GM12878 (cell line): ENCODE data around the gene DALRD3. TPM values are rescaled to one million over a fixed set of nuclear protein-coding genes. Genes with fewer than 3 reads are reported as not detected.

Experiments used
- ATAC-seq: fragments of 200-7000 bp; cut with Tn5 transposase; 3 replicates; pipeline ENCODE4 v1.9.1; 2020; ENCODE audit warnings: mild to moderate bottlenecking, moderate library complexity
- BruUV-seq: library from RNA; stranded (reverse); fragments of 400-500 nt; replicated peaks from 2 replicates; lab custom pipeline; 2021; lab: Mats Ljungman, UMichigan
- CTCF ChIA-PET: fragments of 300-600 bp; sonication (Branson Sonifier 250); formaldehyde crosslinking; extraction: SDS; loops from one replicate; lab custom pipeline; 2021; ENCODE audit warnings: inconsistent platforms; lab: Yijun Ruan, JAX
- POLR2A ChIA-PET: fragments of 350-600 bp; formaldehyde crosslinking; extraction: SDS; loops from one replicate; lab custom pipeline; 2021; ENCODE audit warnings: inconsistent platforms; lab: Charles Lee
- RAD21 ChIA-PET: fragments of 300-600 bp; sonication (Branson Sonifier 250); formaldehyde crosslinking; loops from one replicate; lab custom pipeline; 2023; ENCODE audit warnings: antibody characterized with exemption; ENCODE audit not compliant: unreplicated experiment; lab: Charles Lee
- SMC1A ChIA-PET: fragments of 300-600 bp; sonication (Branson Sonifier 250); formaldehyde crosslinking; loops from one replicate; lab custom pipeline; 2023; ENCODE audit not compliant: unreplicated experiment, uncharacterized antibody; lab: Charles Lee
- DNase-seq: peaks from one replicate; pipeline ENCODE4 v3.0.0-alpha.2; 2011; ENCODE audit warnings: low read depth, low spot score
- FAIRE-seq: peaks from 3 replicates; lab custom pipeline; 2011; peaks lifted over from hg19 to GRCh38; lab: Jason Lieb, UNC
- H2AFZ ChIP-seq: 2 replicates; pipeline ENCODE4 v1.6.0; 2011; ENCODE audit warnings: low read depth, low read length, control low read depth; ENCODE audit not compliant: control insufficient read depth
- H3K27ac ChIP-seq: 2 replicates; pipeline ENCODE4 v1.5.1; 2011; ENCODE audit warnings: control low read depth; ENCODE audit not compliant: control insufficient read depth, insufficient read depth
- H3K27me3 ChIP-seq, 2 experiments: replicated peaks in 1 of 2; 2 replicates each; pipeline versions ENCODE4 v1.6.0 to v1.6.1; 2011; ENCODE audit warnings: low read length in 1 of 2; ENCODE audit not compliant: control insufficient read depth in 2 of 2, insufficient read depth in 2 of 2
- H3K36me3 ChIP-seq, 2 experiments: 2 replicates each; pipeline ENCODE4 v1.5.1; 2011; ENCODE audit warnings: low read length in 1 of 2; ENCODE audit not compliant: control insufficient read depth in 2 of 2, insufficient read depth in 2 of 2
- H3K4me1 ChIP-seq: 2 replicates; pipeline ENCODE4 v1.6.1; 2011; ENCODE audit warnings: mild to moderate bottlenecking, low read length, moderate library complexity, mixed read lengths; ENCODE audit not compliant: control insufficient read depth, insufficient read depth
- H3K4me2 ChIP-seq: 2 replicates; pipeline ENCODE4 v1.6.0; 2011; ENCODE audit warnings: control low read depth; ENCODE audit not compliant: control insufficient read depth, insufficient read depth
- H3K4me3 ChIP-seq: fragments of 200-600 bp; sonication (generic); 2 replicates; pipeline ENCODE4 v1.5.1; 2016
- H3K79me2 ChIP-seq: 2 replicates; pipeline ENCODE4 v1.6.0; 2011; ENCODE audit warnings: low read length; ENCODE audit not compliant: control insufficient read depth, insufficient read depth
- H3K9ac ChIP-seq: 2 replicates; pipeline ENCODE4 v1.8.0; 2011; ENCODE audit warnings: low read length, control low read depth, mixed read lengths; ENCODE audit not compliant: control insufficient read depth, insufficient read depth
- H3K9me3 ChIP-seq: replicated peaks from 3 replicates; pipeline ENCODE4 v1.5.1; 2011; ENCODE audit warnings: mild to moderate bottlenecking, low read length; ENCODE audit not compliant: control insufficient read depth, insufficient read depth
- H4K20me1 ChIP-seq: 2 replicates; pipeline ENCODE4 v1.6.0; 2011; ENCODE audit not compliant: control insufficient read depth, insufficient read depth
- BRCA1 ChIP-seq: IDR thresholded peaks from 2 replicates; pipeline ENCODE4 v1.6.1; 2011; ENCODE audit warnings: low read depth, low read length, improper control_type of control experiment
- CHD2 ChIP-seq: IDR thresholded peaks from 2 replicates; pipeline ENCODE4 v1.6.1; 2011; ENCODE audit warnings: low read depth, low read length, improper control_type of control experiment, borderline replicate concordance
- LARP7 ChIP-seq: fragments of 450-650 bp; IDR thresholded peaks from 2 replicates; pipeline ENCODE4 v1.6.1; 2017; ENCODE audit warnings: mild to moderate bottlenecking
- NR2C2 ChIP-seq: IDR thresholded peaks from 2 replicates; pipeline ENCODE4 v1.6.1; 2011; ENCODE audit warnings: borderline replicate concordance, low read depth; ENCODE audit not compliant: control insufficient read depth, insufficient read length
- PAX8 ChIP-seq: fragments of 450-650 bp; IDR thresholded peaks from 2 replicates; pipeline ENCODE4 v1.6.1; 2017; ENCODE audit warnings: mild to moderate bottlenecking, moderate library complexity
- SMAD5 ChIP-seq: IDR thresholded peaks from 2 replicates; pipeline ENCODE4 v1.6.1; 2016; ENCODE audit warnings: antibody characterized with exemption, low read depth
- SREBF1 ChIP-seq: IDR thresholded peaks from 2 replicates; pipeline ENCODE4 v1.6.1; 2012; ENCODE audit warnings: mild to moderate bottlenecking, low read length
- SUPT20H ChIP-seq: IDR thresholded peaks from 2 replicates; pipeline ENCODE4 v1.6.1; 2011; ENCODE audit warnings: low read depth, mild to moderate bottlenecking, low read length, moderate library complexity, borderline replicate concordance; ENCODE audit not compliant: control insufficient read depth
- TARDBP ChIP-seq: IDR thresholded peaks from 2 replicates; pipeline ENCODE4 v1.6.1; 2016; ENCODE audit warnings: borderline replicate concordance
- ZNF24 ChIP-seq: fragments of 450-650 bp; IDR thresholded peaks from 2 replicates; pipeline ENCODE4 v1.6.1; 2017; ENCODE audit warnings: antibody characterized with exemption, mild to moderate bottlenecking
- ZZZ3 ChIP-seq: IDR thresholded peaks from 2 replicates; pipeline ENCODE4 v1.6.1; 2011; ENCODE audit warnings: low read depth; ENCODE audit not compliant: control insufficient read depth, insufficient read length
- WGBS: methylation state at CpG from one replicate; pipeline ENCODE4 v1.1.6; 2016; ENCODE audit warnings: low lambda C conversion rate; ENCODE audit not compliant: insufficient replicate concordance, insufficient coverage; ENCODE audit errors: missing lambda C conversion rate; 5-methylcytosine and 5-hydroxymethylcytosine counted together
- in situ Hi-C: fragments of 300-500 bp; cut with MboI; formaldehyde crosslinking; loops from 9 replicates; pipeline ENCODE4 v1.14.3; 2018; ENCODE audit warnings: mixed read lengths
- intact Hi-C: fragments of 100-400 bp; cut with micrococcal nuclease; formaldehyde crosslinking; loops from one replicate; pipeline ENCODE4 v1.14.2; 2022; ENCODE audit not compliant: unreplicated experiment
- polyA plus RNA-seq, 11 experiments: library from polyadenylated mRNA; depleted of rRNA in 4 of 11; unstranded in 6 of 11; stranded (reverse) in 5 of 11; fragments of >200 nt; fragmentation: Nextera tagmentation in 4 of 11; fragmentation: Illumina TruSeq in 1 of 11; extraction: Ambion mirVana in 4 of 11; extraction: Trizol in 1 of 11; gene quantifications; 1 replicate in 1 of 11; 2 replicates in 10 of 11; pipeline versions ENCODE4 v1.2.1 to v1.2.3, GENCODE V29; 2011 to 2016; ENCODE audit warnings: inconsistent platforms in 2 of 11, missing spikeins in 2 of 11, low read depth in 1 of 11
- total RNA-seq, 4 experiments: library from RNA; depleted of rRNA in 3 of 4; stranded (reverse); fragments of >200 nt in 3 of 4; fragmentation: Illumina TruSeq in 1 of 4; extraction: Trizol in 1 of 4; gene quantifications; 2 replicates each; pipeline versions ENCODE4 v1.2.1 to v1.2.3, GENCODE V29; 2013 to 2021
- TF ChIP-seq, protein P1 (sequence below): IDR thresholded peaks from 2 replicates; pipeline ENCODE4 v1.6.1; 2011; ENCODE audit warnings: mild to moderate bottlenecking, low read depth, low read length, moderate library complexity; ENCODE audit not compliant: insufficient replicate concordance
- TF ChIP-seq, protein P2 (sequence below): fragments of 150-350 bp; IDR thresholded peaks from 2 replicates; pipeline ENCODE4 v1.6.1; 2014; ENCODE audit warnings: mild to moderate bottlenecking, low read depth, low read length
- TF ChIP-seq, protein P3 (sequence below): fragments of 150-350 bp; IDR thresholded peaks from 2 replicates; pipeline ENCODE4 v1.6.1; 2016; ENCODE audit warnings: low read depth, low read length
- TF ChIP-seq, protein P4 (sequence below): fragments of 450-650 bp; IDR thresholded peaks from 2 replicates; pipeline ENCODE4 v1.6.1; 2017; ENCODE audit warnings: mild to moderate bottlenecking, moderate library complexity

DALRD3 gene
- total and polyA plus RNA-seq, 10 of the 15 experiments (the other 5 are each of a cell fraction or from before 2014, with no cell fraction given), result 10.1 to 28.2 (median 21.6) TPM

DNA sequence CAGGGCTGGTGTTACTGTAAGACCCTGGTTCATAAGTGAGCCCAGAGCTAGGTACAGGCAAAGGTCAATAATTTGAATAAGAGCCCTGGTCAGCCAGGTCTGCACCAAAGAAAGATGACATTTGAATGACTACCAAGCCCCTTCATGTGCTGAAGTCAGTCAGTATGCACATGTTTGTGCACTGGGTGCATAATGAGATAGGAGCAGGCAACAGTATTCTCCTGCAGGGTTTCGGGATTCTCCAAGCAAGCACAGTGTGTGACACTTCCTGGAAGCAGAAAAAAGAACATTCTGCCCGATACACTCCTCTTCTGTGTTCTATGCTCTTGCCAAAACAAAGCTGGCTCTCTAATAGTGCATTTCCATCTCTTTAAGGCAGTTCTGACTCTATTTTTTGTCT lies 16.3 kb upstream of the DALRD3 start:
- Histone ChIP-seq H3K4me2 (no peak overlapping the region), H3K4me3 (no peak overlapping the region), H3K27ac (no peak overlapping the region), H3K27me3 (no peaks in the 10 kb centered on the region), H3K79me2 (no peaks in the 10 kb centered on the region), H3K36me3 (peaks cover 19 to 38% of the 10 kb centered on the region in 2 experiments), H3K4me1 (no peaks in the 10 kb centered on the region), H2AFZ (no peak overlapping the region), H3K9me3 (no peaks in the 10 kb centered on the region), H3K9ac (no peak overlapping the region), H4K20me1 (no peaks in the 10 kb centered on the region)
- WGBS, result 95% methylated on average over 2 of the region's 2 CpGs
- CTCF ChIA-PET, result interaction anchor here (0.6 to 2.0 kb wide), 4 partner anchors 13 to 505 kb away, joined by 3 to 8 read pairs (median 5); partner anchors contain the start of genes NDUFAF3 and WDR6
- intact Hi-C loops, result no loop called here
- in situ Hi-C loops, result no loop called here
- RAD21 ChIA-PET, result no interaction called here
- DNase-seq (no peak), ATAC-seq (no peak), FAIRE-seq (no peak)
- BruUV-seq, result TSS peak; percentile 57
- POLR2A ChIA-PET, result interaction anchor here (0.6 kb wide), 1 partner anchor 780 kb away, joined by 4 read pairs; no protein-coding TSS in a partner anchor
- SMC1A ChIA-PET, result no interaction called here
- TF ChIP-seq BRCA1 (no peak), ZZZ3 (no peak), SMAD5 (no peak), SREBF1 (no peak), TARDBP (no peak), ZNF24 (no peak), CHD2 (no peak), SUPT20H (no peak), NR2C2 (no peak), LARP7 (no peak), PAX8 (no peak)
- TF ChIP-seq, protein P1, sequence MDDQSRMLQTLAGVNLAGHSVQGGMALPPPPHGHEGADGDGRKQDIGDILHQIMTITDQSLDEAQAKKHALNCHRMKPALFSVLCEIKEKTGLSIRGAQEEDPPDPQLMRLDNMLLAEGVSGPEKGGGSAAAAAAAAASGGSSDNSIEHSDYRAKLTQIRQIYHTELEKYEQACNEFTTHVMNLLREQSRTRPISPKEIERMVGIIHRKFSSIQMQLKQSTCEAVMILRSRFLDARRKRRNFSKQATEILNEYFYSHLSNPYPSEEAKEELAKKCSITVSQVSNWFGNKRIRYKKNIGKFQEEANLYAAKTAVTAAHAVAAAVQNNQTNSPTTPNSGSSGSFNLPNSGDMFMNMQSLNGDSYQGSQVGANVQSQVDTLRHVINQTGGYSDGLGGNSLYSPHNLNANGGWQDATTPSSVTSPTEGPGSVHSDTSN, result no peak
- TF ChIP-seq, protein P2, sequence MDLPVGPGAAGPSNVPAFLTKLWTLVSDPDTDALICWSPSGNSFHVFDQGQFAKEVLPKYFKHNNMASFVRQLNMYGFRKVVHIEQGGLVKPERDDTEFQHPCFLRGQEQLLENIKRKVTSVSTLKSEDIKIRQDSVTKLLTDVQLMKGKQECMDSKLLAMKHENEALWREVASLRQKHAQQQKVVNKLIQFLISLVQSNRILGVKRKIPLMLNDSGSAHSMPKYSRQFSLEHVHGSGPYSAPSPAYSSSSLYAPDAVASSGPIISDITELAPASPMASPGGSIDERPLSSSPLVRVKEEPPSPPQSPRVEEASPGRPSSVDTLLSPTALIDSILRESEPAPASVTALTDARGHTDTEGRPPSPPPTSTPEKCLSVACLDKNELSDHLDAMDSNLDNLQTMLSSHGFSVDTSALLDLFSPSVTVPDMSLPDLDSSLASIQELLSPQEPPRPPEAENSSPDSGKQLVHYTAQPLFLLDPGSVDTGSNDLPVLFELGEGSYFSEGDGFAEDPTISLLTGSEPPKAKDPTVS, result no peak
- TF ChIP-seq, protein P3, sequence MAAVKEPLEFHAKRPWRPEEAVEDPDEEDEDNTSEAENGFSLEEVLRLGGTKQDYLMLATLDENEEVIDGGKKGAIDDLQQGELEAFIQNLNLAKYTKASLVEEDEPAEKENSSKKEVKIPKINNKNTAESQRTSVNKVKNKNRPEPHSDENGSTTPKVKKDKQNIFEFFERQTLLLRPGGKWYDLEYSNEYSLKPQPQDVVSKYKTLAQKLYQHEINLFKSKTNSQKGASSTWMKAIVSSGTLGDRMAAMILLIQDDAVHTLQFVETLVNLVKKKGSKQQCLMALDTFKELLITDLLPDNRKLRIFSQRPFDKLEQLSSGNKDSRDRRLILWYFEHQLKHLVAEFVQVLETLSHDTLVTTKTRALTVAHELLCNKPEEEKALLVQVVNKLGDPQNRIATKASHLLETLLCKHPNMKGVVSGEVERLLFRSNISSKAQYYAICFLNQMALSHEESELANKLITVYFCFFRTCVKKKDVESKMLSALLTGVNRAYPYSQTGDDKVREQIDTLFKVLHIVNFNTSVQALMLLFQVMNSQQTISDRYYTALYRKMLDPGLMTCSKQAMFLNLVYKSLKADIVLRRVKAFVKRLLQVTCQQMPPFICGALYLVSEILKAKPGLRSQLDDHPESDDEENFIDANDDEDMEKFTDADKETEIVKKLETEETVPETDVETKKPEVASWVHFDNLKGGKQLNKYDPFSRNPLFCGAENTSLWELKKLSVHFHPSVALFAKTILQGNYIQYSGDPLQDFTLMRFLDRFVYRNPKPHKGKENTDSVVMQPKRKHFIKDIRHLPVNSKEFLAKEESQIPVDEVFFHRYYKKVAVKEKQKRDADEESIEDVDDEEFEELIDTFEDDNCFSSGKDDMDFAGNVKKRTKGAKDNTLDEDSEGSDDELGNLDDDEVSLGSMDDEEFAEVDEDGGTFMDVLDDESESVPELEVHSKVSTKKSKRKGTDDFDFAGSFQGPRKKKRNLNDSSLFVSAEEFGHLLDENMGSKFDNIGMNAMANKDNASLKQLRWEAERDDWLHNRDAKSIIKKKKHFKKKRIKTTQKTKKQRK, result no peak
- TF ChIP-seq, protein P4, sequence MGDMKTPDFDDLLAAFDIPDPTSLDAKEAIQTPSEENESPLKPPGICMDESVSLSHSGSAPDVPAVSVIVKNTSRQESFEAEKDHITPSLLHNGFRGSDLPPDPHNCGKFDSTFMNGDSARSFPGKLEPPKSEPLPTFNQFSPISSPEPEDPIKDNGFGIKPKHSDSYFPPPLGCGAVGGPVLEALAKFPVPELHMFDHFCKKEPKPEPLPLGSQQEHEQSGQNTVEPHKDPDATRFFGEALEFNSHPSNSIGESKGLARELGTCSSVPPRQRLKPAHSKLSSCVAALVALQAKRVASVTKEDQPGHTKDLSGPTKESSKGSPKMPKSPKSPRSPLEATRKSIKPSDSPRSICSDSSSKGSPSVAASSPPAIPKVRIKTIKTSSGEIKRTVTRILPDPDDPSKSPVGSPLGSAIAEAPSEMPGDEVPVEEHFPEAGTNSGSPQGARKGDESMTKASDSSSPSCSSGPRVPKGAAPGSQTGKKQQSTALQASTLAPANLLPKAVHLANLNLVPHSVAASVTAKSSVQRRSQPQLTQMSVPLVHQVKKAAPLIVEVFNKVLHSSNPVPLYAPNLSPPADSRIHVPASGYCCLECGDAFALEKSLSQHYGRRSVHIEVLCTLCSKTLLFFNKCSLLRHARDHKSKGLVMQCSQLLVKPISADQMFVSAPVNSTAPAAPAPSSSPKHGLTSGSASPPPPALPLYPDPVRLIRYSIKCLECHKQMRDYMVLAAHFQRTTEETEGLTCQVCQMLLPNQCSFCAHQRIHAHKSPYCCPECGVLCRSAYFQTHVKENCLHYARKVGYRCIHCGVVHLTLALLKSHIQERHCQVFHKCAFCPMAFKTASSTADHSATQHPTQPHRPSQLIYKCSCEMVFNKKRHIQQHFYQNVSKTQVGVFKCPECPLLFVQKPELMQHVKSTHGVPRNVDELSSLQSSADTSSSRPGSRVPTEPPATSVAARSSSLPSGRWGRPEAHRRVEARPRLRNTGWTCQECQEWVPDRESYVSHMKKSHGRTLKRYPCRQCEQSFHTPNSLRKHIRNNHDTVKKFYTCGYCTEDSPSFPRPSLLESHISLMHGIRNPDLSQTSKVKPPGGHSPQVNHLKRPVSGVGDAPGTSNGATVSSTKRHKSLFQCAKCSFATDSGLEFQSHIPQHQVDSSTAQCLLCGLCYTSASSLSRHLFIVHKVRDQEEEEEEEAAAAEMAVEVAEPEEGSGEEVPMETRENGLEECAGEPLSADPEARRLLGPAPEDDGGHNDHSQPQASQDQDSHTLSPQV, result no peak
